Body of pancreas (tissue), 4 donors: ENCODE measurements around the gene DTX1. TPM values are rescaled to one million over a fixed set of nuclear protein-coding genes. Genes with fewer than 3 reads are reported as not detected.

ENCODE experiments used
- ATAC-seq: fragments of 150-250 bp; one replicate; pipeline ENCODE4 v1.9.1; 2016
- DNase-seq, 4 donors: peaks; one replicate each; pipeline ENCODE4 v3.0.0-alpha.2; 2019
- H3K27ac ChIP-seq, 4 donors: fragments of 200-600 bp; sonication (generic); 1 replicate in 3 of 4; 2 replicates in 1 of 4; pipeline versions ENCODE4 v1.5.1 to v1.6.1; 2016 to 2019; ENCODE audit warnings: mild to moderate bottlenecking in 1 of 4, mixed read lengths in 1 of 4, moderate library complexity in 1 of 4
- H3K27me3 ChIP-seq, 2 donors: fragments of 200-600 bp; sonication (generic); one replicate each; pipeline ENCODE4 v1.6.0; 2016; ENCODE audit warnings: mild to moderate bottlenecking in 1 of 2
- H3K36me3 ChIP-seq, 2 donors: fragments of 200-600 bp; sonication (generic); replicated peaks in 1 of 2; 2 replicates each; pipeline ENCODE4 v1.5.1; 2016; ENCODE audit warnings: low read depth in 2 of 2; ENCODE audit not compliant: insufficient read depth in 1 of 2
- H3K4me1 ChIP-seq: fragments of 200-600 bp; sonication (generic); one replicate; pipeline ENCODE4 v1.6.0; 2016
- H3K4me3 ChIP-seq, 2 donors: fragments of 200-600 bp; sonication (generic); 1 replicate in 1 of 2; 2 replicates in 1 of 2; pipeline ENCODE4 v1.5.1; 2016 to 2019
- H3K9me3 ChIP-seq, 3 donors: fragments of 200-600 bp; sonication (generic); 1 replicate in 2 of 3; 2 replicates in 1 of 3; pipeline ENCODE4 v1.5.1; 2016
- POLR2A ChIP-seq, 3 donors: fragments of 450-650 bp; IDR thresholded peaks; one replicate each; pipeline ENCODE4 v1.6.1; 2016; ENCODE audit warnings: antibody characterized with exemption in 3 of 3, mild to moderate bottlenecking in 2 of 3
- WGBS, 2 donors: methylation state at CpG; one replicate each; pipeline ENCODE4 v1.1.5; 2017; 5-methylcytosine and 5-hydroxymethylcytosine counted together
- intact Hi-C: fragments of 100-400 bp; cut with DNase I; formaldehyde crosslinking; loops from one replicate; pipeline ENCODE4 v1.15.1; 2023
- total RNA-seq, 2 donors: library from RNA; depleted of rRNA; stranded (reverse); fragments of >200 nt; gene quantifications; one replicate each; pipeline ENCODE4 v1.1.0, GENCODE V29; 2016
- TF ChIP-seq, protein P1 (sequence below), 7 experiments: fragments of 450-650 bp in 4 of 7; fragments of 200-600 bp in 3 of 7; sonication (generic) in 3 of 7; IDR thresholded peaks; one replicate each; pipeline ENCODE4 v1.5.1; 2016 to 2019; ENCODE audit warnings: antibody characterized with exemption in 7 of 7

DTX1 gene
- total RNA-seq, 2 donors from 2014 or later = 11.9 to 17.5 TPM

DNA sequence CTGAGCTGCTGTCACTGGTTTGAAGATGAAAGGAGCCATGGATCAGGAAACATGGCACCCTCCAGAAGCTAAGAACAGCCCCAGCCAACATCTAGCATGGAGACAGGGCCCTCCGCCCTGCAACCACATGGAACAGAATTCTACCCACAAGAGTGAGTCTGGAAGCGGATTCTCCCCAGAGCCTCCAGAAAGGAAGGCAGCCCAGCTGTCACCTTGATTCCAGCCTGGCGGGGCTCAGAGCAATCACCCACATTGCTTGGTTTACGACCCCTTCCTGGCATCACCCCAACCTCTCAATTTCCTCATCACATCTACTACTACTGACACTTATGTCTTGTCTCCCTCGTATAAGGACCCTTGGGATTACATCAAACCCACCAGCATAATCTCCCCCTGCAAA is 39.7 kb upstream of the DTX1 start:
- no peak for ATAC-seq
- TF ChIP-seq, protein P1, sequence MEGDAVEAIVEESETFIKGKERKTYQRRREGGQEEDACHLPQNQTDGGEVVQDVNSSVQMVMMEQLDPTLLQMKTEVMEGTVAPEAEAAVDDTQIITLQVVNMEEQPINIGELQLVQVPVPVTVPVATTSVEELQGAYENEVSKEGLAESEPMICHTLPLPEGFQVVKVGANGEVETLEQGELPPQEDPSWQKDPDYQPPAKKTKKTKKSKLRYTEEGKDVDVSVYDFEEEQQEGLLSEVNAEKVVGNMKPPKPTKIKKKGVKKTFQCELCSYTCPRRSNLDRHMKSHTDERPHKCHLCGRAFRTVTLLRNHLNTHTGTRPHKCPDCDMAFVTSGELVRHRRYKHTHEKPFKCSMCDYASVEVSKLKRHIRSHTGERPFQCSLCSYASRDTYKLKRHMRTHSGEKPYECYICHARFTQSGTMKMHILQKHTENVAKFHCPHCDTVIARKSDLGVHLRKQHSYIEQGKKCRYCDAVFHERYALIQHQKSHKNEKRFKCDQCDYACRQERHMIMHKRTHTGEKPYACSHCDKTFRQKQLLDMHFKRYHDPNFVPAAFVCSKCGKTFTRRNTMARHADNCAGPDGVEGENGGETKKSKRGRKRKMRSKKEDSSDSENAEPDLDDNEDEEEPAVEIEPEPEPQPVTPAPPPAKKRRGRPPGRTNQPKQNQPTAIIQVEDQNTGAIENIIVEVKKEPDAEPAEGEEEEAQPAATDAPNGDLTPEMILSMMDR (IDR thresholded peaks at IDR 0.05) = no peak
- TF ChIP-seq POLR2A (IDR thresholded peaks at IDR 0.05) = no peak
- Histone ChIP-seq H3K27me3 (no peaks in the 10 kb centered on the region), H3K36me3 (no peaks in the 10 kb centered on the region), H3K4me3 (no peak overlapping the region), H3K27ac (no peak overlapping the region), H3K4me1 (no peaks in the 10 kb centered on the region), H3K9me3 (no peaks in the 10 kb centered on the region)
- no peak for DNase-seq
- intact Hi-C loops = no loop called here
- WGBS, 2 donors = 87% methylated on average over 4 to 5 of the region's 5 CpGs

DNA sequence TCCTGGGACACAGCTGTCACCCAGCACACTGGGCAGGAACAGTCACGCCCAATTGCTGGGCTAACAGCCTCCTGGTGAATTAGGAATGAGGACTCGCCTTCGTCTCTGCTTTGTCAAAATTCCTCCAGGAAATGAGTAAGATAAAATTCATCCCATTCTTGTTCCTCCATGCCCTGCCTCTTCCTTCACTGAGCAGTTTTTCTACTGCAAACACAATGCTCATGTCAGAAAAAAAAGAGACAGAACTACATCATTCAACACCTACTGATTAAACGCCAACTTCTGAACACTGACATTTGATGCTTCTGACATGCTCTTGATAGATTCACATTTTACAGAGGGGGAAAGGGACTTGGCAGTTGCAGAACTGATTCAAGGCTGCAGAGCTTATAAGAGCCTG is 37.5 kb upstream of the DTX1 start:
- Histone ChIP-seq H3K9me3 (no peaks in the 10 kb centered on the region), H3K27ac (no peak overlapping the region), H3K4me3 (no peak overlapping the region), H3K27me3 (no peaks in the 10 kb centered on the region), H3K4me1 (no peaks in the 10 kb centered on the region), H3K36me3 (no peaks in the 10 kb centered on the region)
- intact Hi-C loops = no loop called here
- ATAC-seq (no peak), DNase-seq (no peak)
- WGBS, 2 donors = 60 to 64% methylated on average over 4 of the region's 4 CpGs
- no peak for TF ChIP-seq POLR2A (IDR thresholded peaks at IDR 0.05)
- TF ChIP-seq, protein P1 (IDR thresholded peaks at IDR 0.05) = no peak

DNA sequence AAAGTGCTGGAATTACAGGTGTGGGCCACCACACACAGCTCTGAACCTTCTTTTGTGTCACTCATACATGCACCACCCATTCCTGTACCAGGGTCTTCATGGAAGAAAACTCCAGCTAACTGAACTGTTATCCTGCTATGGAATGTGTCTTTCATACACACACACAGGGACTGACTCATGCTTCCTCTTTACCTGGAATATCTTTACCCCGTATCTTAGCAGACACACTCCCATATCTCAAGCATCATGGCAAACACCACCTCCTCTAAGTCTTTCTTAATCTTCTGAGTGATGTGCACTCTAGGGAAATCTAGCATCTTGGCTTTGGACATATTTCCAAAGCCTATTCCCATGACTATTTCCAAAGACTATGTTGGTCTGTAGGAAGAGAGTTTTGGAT is 35.0 kb upstream of the DTX1 start:
- intact Hi-C loops = no loop called here
- H3K36me3 ChIP-seq = no peaks in the 10 kb centered on the region
- no peaks in the 10 kb centered on the region for H3K27me3 ChIP-seq
- ATAC-seq = no peak
- TF ChIP-seq, protein P1 (IDR thresholded peaks at IDR 0.05) = no peak
- no peak for TF ChIP-seq POLR2A (IDR thresholded peaks at IDR 0.05)
- WGBS, 2 donors = 77 to 81% methylated on average over 1 of the region's 1 CpG
- H3K27ac ChIP-seq = no peak overlapping the region
- no peak for DNase-seq
- H3K9me3 ChIP-seq = no peaks in the 10 kb centered on the region
- no peaks in the 10 kb centered on the region for H3K4me1 ChIP-seq
- H3K4me3 ChIP-seq = no peak overlapping the region

DNA sequence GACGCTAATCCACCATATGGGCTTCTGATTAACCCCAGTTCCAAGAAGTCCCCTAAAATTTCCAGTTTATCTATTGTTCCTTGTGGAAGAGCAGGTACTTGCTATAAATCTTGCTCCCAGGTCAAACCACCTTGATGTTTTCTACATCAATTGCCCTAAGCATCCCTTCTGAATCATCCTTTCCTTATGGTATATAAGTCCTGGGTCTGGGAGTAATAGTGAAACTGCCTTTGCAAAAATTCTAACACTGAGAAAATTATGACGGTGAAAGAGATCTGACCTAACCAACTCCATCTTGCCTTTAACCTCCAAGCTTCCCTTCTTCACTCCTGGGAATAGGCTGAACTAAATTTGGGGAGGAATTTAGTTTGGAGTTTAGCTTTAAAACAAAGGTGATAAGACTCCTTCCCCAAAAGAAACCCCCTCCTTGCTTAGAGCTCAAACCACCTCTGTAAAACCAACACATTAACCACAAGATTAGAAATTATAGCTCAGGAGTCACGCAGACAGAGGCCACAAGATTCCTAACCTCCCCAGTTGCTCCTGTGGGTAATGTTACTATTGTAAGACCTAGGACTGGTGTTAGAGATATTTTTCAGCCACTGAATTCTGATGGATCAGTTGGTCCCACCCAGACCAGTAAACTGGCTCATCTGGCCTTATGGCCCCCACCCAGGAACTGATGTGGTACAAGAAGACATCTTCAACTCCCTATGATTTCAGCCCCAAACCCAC is 33.8 kb upstream of the DTX1 start:
- no peaks in the 10 kb centered on the region for H3K4me1 ChIP-seq
- no peaks in the 10 kb centered on the region for H3K27me3 ChIP-seq
- no peak for TF ChIP-seq POLR2A (IDR thresholded peaks at IDR 0.05)
- TF ChIP-seq, protein P1 (IDR thresholded peaks at IDR 0.05) = no peak
- H3K4me3 ChIP-seq = no peak overlapping the region
- intact Hi-C loops = no loop called here
- no peaks in the 10 kb centered on the region for H3K9me3 ChIP-seq
- H3K27ac ChIP-seq = no peak overlapping the region
- DNase-seq (no peak), ATAC-seq (no peak)
- 91% methylated on average over 3 of the region's 3 CpGs for WGBS, 2 donors
- H3K36me3 ChIP-seq = no peaks in the 10 kb centered on the region

DNA sequence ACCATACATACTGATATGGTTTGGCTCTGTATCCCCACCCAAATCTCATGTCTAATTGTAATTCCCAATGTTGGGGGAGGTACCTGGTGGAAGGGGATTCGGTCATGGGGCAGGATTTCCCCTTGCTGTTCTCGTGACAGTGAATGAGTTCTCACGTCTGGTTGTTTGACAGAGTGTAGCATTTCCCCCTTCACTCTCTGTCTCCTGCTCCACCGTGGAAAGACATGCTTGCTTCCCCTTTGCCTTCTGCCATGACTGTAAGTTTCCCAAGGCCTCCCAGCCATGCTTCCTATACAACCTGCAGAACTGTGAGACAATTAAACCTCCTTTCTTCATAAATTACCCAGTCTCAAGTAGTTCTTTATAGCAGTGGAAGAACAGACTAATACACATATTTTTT is 28.8 kb upstream of the DTX1 start:
- no peak for TF ChIP-seq POLR2A (IDR thresholded peaks at IDR 0.05)
- TF ChIP-seq, protein P1 (IDR thresholded peaks at IDR 0.05) = no peak
- Histone ChIP-seq H3K27me3 (no peaks in the 10 kb centered on the region), H3K36me3 (no peaks in the 10 kb centered on the region), H3K27ac (no peak overlapping the region), H3K9me3 (no peaks in the 10 kb centered on the region), H3K4me3 (no peak overlapping the region), H3K4me1 (no peaks in the 10 kb centered on the region)
- WGBS, 2 donors = 56 to 66% methylated on average over 4 of the region's 4 CpGs
- intact Hi-C loops = no loop called here
- ATAC-seq (no peak), DNase-seq (no peak)
